Measurements from ENCODE around the gene SLC23A3.

Gene SLC23A3

GRCh38 chr2:219128396-219128795, 41.4 kb downstream of the SLC23A3 start:
- no peak overlapping the region for H3K4me3 ChIP-seq (ENCODE audit: severe bottlenecking)
- TF ChIP-seq CTCF (IDR thresholded peaks at IDR 0.05; ENCODE audit: poor library complexity, severe bottlenecking) = no peak
- H3K27me3 ChIP-seq (ENCODE audit: insufficient read depth, poor library complexity, severe bottlenecking) = no peaks in the 10 kb centered on the region
- H3K36me3 ChIP-seq (ENCODE audit: low read depth) = no peaks in the 10 kb centered on the region
- H3K4me1 ChIP-seq (ENCODE audit: insufficient read depth, poor library complexity, severe bottlenecking) = no peaks in the 10 kb centered on the region
- H3K9me3 ChIP-seq (ENCODE audit: severe bottlenecking) = no peaks in the 10 kb centered on the region
- DNase-seq (ENCODE audit: low spot score) (no peak), ATAC-seq (ENCODE audit: low read depth) (no peak)
- no peak overlapping the region for H3K27ac ChIP-seq (ENCODE audit: poor library complexity, severe bottlenecking)

- Histone ChIP-seq H3K27ac (ENCODE audit: poor library complexity, severe bottlenecking) (no peak overlapping the region), H3K9me3 (ENCODE audit: severe bottlenecking) (no peaks in the 10 kb centered on the region), H3K27me3 (ENCODE audit: insufficient read depth, poor library complexity, severe bottlenecking) (no peaks in the 10 kb centered on the region), H3K4me1 (ENCODE audit: insufficient read depth, poor library complexity, severe bottlenecking) (no peaks in the 10 kb centered on the region), H3K36me3 (ENCODE audit: low read depth) (no peaks in the 10 kb centered on the region), H3K4me3 (ENCODE audit: severe bottlenecking) (no peak overlapping the region)
- ATAC-seq (ENCODE audit: low read depth) = no peak
- no peak for TF ChIP-seq CTCF (IDR thresholded peaks at IDR 0.05; ENCODE audit: poor library complexity, severe bottlenecking)
- DNase-seq (ENCODE audit: low spot score) = no peak
Measured at GRCh38 chr2:219127037-219127635, 42.7 kb downstream of the SLC23A3 start.

GRCh38 chr2:219126555-219126954, 43.3 kb downstream of the SLC23A3 start:
- no peak for TF ChIP-seq CTCF (IDR thresholded peaks at IDR 0.05; ENCODE audit: poor library complexity, severe bottlenecking)
- no peak for ATAC-seq (ENCODE audit: low read depth)
- Histone ChIP-seq H3K36me3 (ENCODE audit: low read depth) (no peaks in the 10 kb centered on the region), H3K4me1 (ENCODE audit: insufficient read depth, poor library complexity, severe bottlenecking) (no peaks in the 10 kb centered on the region), H3K9me3 (ENCODE audit: severe bottlenecking) (no peaks in the 10 kb centered on the region), H3K4me3 (ENCODE audit: severe bottlenecking) (no peak overlapping the region), H3K27me3 (ENCODE audit: insufficient read depth, poor library complexity, severe bottlenecking) (no peaks in the 10 kb centered on the region), H3K27ac (ENCODE audit: poor library complexity, severe bottlenecking) (no peak overlapping the region)
- DNase-seq (ENCODE audit: low spot score) = no peak

- Histone ChIP-seq H3K27me3 (ENCODE audit: insufficient read depth, poor library complexity, severe bottlenecking) (no peaks in the 10 kb centered on the region), H3K9me3 (ENCODE audit: severe bottlenecking) (no peaks in the 10 kb centered on the region), H3K4me1 (ENCODE audit: insufficient read depth, poor library complexity, severe bottlenecking) (no peaks in the 10 kb centered on the region), H3K4me3 (ENCODE audit: severe bottlenecking) (no peak overlapping the region), H3K27ac (ENCODE audit: poor library complexity, severe bottlenecking) (no peak overlapping the region), H3K36me3 (ENCODE audit: low read depth) (no peaks in the 10 kb centered on the region)
- DNase-seq (ENCODE audit: low spot score) (no peak), ATAC-seq (ENCODE audit: low read depth) (no peak)
- no peak for TF ChIP-seq CTCF (IDR thresholded peaks at IDR 0.05; ENCODE audit: poor library complexity, severe bottlenecking)
Measured at GRCh38 chr2:219125886-219126270, 44.0 kb downstream of the SLC23A3 start.

- H3K4me1 ChIP-seq (ENCODE audit: insufficient read depth, poor library complexity, severe bottlenecking) = no peaks in the 10 kb centered on the region
- TF ChIP-seq CTCF (IDR thresholded peaks at IDR 0.05; ENCODE audit: poor library complexity, severe bottlenecking) = no peak
- 0 out of 3 replicates have a peak, but pooled peaks have one; percentile 29 for ATAC-seq (ENCODE audit: low read depth)
- H3K36me3 ChIP-seq (ENCODE audit: low read depth) = no peaks in the 10 kb centered on the region
- no peak overlapping the region for H3K4me3 ChIP-seq (ENCODE audit: severe bottlenecking)
- H3K27me3 ChIP-seq (ENCODE audit: insufficient read depth, poor library complexity, severe bottlenecking) = no peaks in the 10 kb centered on the region
- DNase-seq (ENCODE audit: low spot score) = no peak
- H3K9me3 ChIP-seq (ENCODE audit: severe bottlenecking) = no peaks in the 10 kb centered on the region
- no peak overlapping the region for H3K27ac ChIP-seq (ENCODE audit: poor library complexity, severe bottlenecking)
Measured at GRCh38 chr2:219125225-219125885, 44.5 kb downstream of the SLC23A3 start.
